ENCODE measurements around the gene LMLN. TPM values are rescaled to one million over a fixed set of nuclear protein-coding genes. Genes with fewer than 3 reads are reported as not detected.
"Not testable (repeated sequence)": the region's sequence is repeated elsewhere in the genome, so short reads cannot be mapped to it uniquely, and the experiment has no call there.

Gene LMLN
- total RNA-seq, 1 donor from 2014 or later, result 13.5 TPM

- DNase-seq (ENCODE audit: low spot score in 2 of 2) (no peak), FAIRE-seq (no peak)
These were observed 110.9 kb downstream of the LMLN start for GRCh38 chr3:198070871-198071270.

- FAIRE-seq (no peak), DNase-seq (ENCODE audit: low spot score in 2 of 2) (no peak)
These were observed 111.7 kb downstream of the LMLN start for GRCh38 chr3:198071602-198072287.

GRCh38 chr3:198076722-198077308, 116.8 kb downstream of the LMLN start:
- DNase-seq (ENCODE audit: low spot score in 2 of 2) (no peak), FAIRE-seq (no peak)

GRCh38 chr3:198079771-198080520, 119.9 kb downstream of the LMLN start:
- DNase-seq (ENCODE audit: low spot score in 2 of 2), result peak; percentile 4 to 6
- no peak for FAIRE-seq

GRCh38 chr3:198080521-198081384, 120.7 kb downstream of the LMLN start:
- peak; percentile 51 to 52 for DNase-seq (ENCODE audit: low spot score in 2 of 2)
- no peak for FAIRE-seq

GRCh38 chr3:198081421-198081844, 121.4 kb downstream of the LMLN start:
- FAIRE-seq, result no peak
- no peak for DNase-seq (ENCODE audit: low spot score in 2 of 2)

DNA sequence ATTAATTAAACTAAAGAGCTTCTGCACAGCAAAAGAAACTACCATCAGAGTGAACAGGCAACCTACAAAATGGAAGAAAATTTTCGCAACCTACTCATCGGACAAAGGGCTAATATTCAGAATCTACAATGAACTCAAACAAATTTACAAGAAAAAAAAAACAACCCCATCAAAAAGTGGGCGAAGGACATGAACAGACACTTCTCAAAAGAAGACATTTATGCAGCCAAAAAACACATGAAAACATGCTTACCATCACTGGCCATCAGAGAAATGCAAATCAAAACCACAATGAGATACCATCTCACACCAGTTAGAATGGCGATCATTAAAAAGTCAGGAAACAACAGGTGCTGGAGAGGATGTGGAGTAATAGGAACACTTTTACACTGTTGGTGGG, 122.2 kb downstream of the LMLN start:
- not testable (repeated sequence) for FAIRE-seq; DNase-seq (ENCODE audit: low spot score in 2 of 2)

DNA sequence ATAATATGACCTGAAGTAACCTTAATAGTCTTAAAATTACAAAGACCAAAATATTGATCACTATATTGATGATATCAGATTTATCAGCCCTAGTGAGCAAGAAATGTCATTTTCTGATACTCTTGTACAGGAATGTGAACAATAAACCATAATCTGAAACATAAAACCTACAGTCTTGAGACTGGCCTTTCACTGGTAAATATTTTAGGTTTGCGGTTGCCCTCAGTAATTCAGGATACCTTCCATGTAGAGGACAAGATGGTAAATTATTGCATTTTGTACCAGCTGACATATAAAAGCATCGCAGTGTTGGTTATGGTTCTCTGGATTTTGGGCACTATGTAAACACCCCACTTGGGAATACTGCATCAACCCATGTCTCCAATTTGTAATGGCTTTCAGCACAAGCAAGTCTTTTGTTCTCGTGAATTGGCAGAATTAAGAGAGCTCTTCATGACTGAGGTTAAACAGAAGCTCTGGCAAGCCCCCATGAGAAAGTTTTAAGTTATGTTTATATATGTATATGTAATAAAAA, 128.5 kb downstream of the LMLN start:
- DNase-seq (ENCODE audit: low spot score in 2 of 2) (no peak), FAIRE-seq (no peak)

DNA sequence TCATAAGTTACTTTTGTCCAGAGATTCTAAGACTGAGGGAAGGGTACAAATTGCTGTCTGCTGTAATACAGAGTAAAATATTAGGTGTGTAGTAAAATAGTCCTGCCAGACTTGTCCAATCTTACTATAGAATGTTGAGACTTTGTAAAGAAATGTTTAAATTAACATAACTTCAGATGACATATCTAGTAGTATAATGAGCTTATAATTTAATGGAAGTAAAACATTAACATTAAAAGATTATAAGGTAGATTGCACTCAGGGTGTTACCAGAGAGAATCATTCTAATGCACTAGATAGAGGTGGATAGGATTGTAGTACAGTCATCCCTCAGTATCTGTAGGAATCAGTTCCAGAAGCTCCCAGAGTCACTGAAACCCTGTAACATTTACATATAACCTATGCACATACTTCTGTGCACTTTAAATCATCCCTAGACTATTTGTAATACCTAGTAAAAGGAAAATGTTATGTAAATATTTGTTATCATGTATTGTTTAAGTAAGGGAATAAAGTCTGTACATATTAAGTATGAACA, 130.8 kb downstream of the LMLN start:
- FAIRE-seq (no peak), DNase-seq (ENCODE audit: low spot score in 2 of 2) (no peak)

GRCh38 chr3:198092276-198092675, 132.3 kb downstream of the LMLN start:
- no peak for FAIRE-seq

DNA sequence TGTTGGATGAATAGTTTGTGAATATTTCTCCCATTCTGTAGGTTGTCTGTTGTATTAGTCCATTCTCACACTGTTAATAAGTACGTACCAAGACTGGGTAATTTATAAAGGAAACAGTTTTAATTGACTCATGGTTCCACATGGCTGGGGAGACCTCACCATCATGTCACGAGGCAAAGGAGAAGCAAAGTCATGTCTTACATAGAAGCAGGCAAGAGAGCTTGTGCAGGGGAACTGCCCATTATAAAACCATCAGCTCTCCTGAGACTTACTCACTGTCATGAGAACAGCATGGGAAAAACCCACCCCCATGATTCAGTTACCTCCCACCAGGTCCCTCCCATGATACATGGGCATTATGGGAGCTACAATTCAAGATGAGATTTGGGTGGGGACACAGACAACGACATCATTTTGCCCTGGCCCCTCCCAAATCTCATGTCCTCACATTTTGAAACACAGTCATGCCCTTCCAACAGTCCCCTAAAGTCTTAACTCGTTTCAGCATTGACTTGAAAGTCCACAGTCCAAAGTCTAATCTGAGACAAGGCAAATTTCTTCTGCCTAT, 133.2 kb downstream of the LMLN start:
- DNase-seq (ENCODE audit: low spot score in 2 of 2) (no peak), FAIRE-seq (no peak)

More at GRCh38 chr3:198092276-198092675, 132.3 kb downstream of the LMLN start:
- no peak for DNase-seq (ENCODE audit: low spot score in 2 of 2)

Small RNA genes within 50 kb of the gene (small RNA-seq; reads per million reads assigned to genes)
- not detected for gene RNU6-621P
- not detected for gene RNU6-821P

Other genes with a start within 250 kb of the LMLN start
- gene RUBCN, start 223.3 kb upstream of the LMLN start, total RNA-seq, result 27.3 TPM
- gene FYTTD1, start 210.3 kb upstream of the LMLN start, total RNA-seq, result 61.1 TPM
- gene LRCH3, start 169.0 kb upstream of the LMLN start, total RNA-seq, result 71.7 TPM
- gene RPL35A, start 10.0 kb upstream of the LMLN start, total RNA-seq, result 1,311 TPM

All from frontal cortex (tissue), 4 donors.